CD4-positive, alpha-beta T cell treated with Interleukin-6 at 100 ng/mL for 8 hours (primary cell): ENCODE results near the gene TPSG1.
"Not testable (repeated sequence)": the region's sequence is repeated elsewhere in the genome, so short reads cannot be mapped to it uniquely, and the experiment has no call there.

Experiments
- DNase-seq: peaks from one replicate; pipeline ENCODE4 v3.0.0-alpha.2; 2020; ENCODE audit warnings: mixed read lengths, low spot score

Gene TPSG1

DNA sequence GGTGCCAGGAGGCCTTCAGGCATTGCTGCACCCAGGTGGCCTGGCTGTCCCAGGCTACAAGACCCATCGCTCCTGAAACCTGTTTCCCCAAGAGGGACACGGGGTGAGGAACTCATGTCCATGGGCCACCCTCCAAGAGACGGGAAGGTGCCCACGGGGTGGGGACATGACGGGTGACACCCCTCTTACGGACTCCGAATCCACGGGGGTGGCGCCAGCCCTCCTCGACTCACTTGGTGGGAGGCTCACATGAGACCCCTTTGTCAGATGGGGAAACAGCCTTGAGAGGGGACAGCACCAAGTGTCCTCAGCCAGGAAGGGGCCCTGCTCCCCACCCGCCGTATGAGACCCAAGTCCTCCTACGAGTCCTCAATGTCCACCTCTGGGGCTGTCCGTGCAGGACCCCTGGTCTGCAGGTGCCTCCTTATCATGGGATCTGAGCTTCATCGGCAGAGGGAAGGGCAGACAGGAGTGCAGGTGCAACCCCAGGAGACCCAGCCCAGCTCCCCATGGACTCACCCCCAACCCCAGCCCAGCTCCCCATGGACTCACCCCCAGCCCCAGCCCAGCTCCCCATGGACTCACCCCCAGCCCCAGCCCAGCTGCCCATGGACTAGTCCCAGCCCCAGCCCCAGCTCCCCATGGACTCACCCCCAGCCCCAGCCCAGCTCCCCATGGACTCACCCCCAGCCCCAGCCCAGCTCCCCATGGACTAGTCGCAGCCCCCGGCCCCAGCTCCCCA is 5.6 kb upstream of the TPSG1 start:
- not testable (repeated sequence) for DNase-seq

DNA sequence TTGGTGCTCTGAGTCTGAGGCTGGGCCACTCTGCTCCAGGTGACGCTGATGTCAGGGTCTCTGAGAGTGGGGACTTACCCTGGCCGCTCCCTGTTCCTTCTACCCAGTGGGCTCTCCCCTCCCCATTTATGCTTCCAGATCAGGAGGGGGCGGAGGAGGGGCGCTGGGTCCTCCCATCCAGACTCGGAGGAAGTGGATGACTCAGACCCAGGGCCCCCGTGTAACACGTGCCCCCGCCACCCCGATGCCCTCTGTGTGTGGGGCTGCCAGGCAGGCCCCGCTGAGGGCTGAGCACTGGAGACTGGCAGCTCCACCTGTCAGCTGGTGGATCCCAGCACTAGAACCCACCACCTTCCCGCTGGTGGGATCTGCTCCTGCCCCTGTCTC is 5.0 kb upstream of the TPSG1 start, which contains the start of gene TPSB2:
Gene TPSB2, minus strand, starts transcription at position 101 of the 387 bp plus-strand sequence. CDS start 233 bp downstream, outside the sequence.
- not testable (repeated sequence) for DNase-seq

DNA sequence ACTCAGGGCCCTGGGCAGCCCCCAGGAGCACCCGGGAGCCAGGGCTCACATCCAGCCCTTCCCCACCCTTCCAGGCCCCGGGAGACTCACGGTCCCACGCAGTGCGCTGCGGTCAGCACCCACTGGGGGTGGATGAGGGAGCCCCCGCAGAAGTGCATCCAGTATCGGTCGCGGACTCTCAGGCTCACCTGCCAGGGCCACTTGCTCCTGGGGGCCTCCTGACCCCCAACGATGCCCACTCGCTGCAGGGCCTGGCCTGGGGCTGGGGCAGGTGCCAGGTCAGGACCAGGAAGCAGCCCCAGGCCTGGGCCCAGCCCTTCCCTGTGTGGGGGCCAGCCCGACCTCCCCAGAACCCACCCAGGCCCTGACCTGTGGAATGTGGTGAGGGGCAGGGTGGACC is 4.4 kb upstream of the TPSG1 start:
- not testable (repeated sequence) for DNase-seq

DNA sequence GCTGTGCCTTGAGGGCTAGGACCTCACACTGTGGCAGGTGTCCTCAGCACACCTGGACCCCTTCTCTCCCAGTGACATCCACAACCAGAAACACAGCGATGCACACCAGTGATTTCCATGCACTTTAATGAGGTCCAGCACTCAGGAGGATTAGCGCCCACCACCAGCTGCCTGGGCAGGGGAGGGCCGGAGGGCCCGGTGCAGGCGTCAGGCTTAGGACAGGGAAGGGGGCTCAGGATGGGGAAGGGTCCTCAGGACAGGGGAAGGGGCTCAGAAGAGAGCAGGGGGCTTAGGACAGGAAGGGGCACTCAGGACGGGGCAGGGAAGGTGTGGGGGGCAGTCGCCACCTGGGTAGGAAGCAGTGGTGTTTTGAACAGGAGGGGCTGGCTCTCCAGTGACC is 3.2 kb upstream of the TPSG1 start:
- not testable (repeated sequence) for DNase-seq

DNA sequence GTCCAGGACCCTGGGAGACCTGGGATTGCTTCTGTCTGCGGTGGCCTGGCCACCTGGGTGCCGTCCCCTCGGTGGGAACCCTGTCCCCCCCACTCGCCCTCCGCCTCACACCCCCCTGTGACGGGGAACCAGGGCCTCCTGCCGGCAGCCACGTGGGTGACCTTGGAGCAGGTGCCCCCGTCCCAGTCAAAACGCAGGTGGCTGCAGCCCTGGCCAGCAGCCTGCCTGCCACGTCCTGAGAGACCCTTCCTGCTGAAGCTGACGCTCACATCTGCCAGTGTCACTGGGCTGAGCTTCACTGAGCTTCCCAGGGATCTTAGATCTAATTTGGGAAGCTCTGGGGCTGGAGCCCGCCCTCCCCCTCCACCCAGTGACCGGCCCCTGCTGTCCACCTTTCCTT is 1.6 kb upstream of the TPSG1 start:
- DNase-seq: not testable (repeated sequence)

DNA sequence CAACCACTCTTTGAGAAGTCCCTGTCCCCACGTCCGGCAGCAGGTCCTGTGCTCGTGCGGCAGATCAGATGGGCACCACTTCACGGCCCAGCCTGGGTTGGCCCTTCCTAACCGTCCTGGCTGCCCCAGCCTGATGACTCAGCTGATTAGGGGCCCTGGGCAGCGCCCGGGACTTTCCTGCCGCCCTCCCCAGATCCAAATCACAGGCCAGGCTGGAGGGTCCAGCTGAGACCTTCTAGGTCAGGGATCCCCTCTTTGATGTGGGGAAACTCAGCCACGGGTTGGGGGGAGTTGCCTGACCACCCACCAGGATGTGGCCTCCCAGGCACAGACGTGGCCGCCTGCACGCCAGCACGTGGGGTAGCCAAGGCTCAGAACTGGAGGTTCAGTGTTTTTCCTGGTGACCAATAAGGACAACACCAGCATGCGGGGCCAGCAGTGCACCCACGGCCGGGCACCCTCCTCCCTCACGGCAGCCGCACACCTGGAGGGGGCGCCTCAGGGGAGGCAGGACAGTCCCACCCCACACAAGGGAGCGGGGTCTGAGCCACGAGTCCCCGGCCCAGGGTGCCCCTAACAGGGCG is 752 bp upstream of the TPSG1 start:
- DNase-seq: not testable (repeated sequence)

DNA sequence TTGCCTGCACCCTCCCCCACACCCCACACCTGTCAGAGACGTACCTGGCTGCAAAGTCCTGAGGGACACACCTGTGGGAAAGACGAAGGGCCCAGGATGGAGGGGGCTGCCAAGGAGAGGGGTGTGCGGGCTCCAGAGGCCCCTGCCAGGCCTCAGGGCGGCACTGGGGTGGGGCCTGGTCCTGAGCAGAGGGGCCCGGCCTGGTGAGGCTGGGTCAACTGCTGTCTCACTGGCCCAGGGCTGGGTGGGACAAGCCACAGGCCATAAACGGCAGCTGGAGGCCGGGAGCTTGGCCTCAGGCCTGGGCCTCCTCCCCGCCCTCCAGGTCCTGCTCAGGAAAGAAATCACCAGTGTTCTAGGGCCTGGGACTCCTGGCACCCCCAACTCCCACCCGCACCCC is 510 bp downstream of the TPSG1 start:
- no peak for DNase-seq

DNA sequence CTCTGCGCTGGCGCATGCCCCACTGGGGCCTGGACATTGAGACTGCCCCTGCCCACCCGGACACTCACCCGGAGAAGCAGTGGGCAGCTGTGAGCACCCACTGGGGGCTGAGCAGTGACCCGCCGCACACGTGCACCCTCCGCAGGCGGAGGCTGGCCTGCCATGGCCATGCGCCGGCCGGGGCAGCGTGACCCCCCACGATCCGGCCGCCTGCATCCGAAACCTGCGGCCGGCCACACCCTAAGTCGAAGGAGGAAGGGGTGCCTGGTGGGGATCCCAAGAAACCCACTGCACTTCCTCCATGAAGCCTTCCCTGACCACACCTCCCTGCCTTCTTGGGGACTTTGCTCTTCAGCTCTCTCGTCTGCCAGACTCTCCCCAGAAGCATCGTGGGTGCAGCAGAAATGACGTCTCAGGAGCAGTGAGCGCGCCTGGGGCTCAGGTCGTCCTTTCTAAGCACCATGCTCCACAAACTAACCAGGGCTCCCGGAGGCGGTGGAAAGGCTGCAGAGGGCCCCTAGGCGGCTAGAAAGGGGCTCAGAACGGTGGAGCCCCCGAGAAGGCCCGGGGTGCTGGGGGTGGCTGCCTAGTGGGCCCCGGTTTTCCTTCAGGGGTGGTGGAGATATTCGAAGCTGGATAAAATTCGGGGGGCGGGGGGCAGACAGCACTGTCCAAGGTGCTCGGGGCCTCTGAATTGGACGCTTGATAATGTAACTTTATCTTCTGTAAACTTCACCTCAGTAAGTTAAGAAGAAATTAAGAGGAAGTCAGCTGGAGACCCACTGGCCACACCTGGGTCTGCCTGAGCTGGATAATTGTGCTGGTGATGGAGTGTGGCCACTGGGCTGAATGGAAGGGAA is 1.5 kb downstream of the TPSG1 start:
- no peak for DNase-seq

DNA sequence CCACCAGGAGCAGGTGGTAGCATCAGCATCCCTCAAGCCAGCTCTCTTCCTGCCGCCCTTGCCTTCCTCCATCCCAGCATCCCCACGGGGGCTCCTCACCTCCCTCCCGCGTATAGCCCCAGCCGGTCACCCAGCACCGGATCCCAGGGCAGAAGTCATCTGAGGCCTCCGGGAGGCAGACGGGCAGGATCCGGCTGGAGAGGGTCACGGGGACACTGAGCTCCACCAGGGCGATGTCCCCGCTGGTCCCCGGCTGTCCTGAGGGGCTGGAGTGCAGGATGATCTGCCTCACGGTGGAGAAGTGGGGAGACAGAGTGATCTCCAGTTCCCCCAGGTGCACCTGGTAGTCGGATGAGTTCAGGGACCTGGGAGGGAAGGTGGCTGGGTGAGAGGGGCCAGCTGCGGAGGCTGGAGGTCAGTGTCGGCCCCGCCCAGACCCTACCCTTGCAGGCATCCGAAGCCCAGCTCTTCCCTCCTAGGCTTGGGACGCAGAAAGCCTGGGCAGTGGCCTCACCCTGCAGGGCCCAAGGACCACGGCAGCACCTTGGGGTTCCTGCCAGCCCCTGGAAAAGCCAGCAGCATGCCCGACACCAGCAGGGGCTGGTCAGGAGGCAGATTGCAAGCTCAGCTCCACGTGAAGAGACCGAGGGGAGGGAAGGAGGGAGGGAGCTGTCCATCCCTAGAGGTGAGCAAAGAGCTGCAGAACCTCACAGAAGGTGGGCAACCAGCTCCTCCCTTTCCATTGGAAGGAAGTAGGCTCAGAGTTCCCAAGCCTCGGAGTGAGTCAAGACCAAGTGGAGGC is 2.3 kb downstream of the TPSG1 start:
- DNase-seq: no peak

DNA sequence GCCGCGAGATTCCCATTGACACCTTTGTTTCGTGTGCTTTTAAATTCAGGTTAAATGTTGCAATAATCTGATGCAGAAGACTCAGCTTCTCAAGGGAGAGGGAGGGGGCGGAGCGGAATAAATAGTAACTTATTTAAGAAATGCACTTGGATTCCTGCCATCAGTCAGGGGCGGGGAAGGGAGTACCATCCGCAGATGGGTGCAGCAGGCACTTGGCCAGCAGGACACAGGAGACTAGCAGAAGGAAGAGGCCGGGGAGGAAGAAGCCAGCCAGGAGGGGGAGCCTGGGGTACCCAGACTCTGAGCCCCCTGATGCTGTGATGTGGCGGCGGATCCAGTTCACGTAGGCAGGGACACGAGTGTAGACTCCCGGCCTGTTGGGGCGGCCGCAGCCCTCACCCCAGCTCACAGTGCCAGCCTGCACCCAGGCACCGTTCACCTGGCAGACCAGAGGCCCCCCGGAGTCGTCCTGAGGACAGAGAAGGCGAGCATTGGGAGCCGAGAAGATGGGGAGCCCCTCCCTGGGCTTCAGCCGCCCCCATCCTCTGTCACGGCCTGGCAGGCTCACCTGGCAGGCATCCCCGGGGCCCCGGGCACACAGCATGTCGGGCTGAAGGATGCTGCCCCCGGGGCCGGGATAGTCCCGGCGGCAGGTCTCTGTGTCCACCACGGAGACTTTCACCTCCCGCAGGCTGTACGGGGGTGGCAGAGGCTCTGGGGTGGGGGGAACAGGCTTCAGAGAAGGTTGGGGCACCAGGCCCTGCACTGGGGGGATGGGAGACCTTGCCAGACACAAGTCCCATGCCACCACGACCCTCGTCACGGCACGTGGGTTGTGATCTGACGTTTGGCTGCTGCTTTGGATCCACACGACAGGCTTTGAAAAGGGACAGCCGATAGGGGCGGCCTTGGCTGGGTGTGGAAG is 3.2 kb downstream of the TPSG1 start:
- no peak for DNase-seq

DNA sequence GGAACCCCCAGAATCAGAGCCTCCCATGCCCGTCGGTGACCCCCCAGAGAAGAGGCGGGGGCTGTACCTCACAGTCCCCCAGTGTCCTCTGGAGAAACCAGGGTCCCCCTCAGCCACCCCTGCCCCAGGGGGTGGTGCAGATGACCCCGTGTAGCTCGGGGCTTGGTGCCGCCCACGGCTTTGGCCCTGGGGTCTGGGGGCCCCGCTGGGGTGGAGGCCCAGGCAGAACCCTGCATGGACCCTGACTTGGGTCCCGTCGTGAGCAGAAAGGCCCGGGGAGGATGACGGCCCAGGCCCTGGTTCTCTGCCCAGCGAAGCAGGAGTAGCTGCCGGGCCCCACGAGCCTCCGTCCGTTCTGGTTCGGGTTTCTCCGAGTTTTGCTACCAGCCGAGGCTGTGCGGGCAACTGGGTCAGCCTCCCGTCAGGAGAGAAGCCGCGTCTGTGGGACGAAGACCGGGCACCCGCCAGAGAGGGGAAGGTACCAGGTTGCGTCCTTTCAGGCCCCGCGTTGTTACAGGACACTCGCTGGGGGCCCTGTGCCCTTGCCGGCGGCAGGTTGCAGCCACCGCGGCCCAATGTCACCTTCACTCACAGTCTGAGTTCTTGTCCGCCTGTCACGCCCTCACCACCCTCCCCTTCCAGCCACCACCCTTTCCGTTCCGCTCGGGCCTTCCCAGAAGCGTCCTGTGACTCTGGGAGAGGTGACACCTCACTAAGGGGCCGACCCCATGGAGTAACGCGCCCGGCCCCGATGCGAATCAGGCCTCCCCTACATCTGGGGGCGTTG is 4.0 kb downstream of the TPSG1 start:
- DNase-seq: no peak

DNA sequence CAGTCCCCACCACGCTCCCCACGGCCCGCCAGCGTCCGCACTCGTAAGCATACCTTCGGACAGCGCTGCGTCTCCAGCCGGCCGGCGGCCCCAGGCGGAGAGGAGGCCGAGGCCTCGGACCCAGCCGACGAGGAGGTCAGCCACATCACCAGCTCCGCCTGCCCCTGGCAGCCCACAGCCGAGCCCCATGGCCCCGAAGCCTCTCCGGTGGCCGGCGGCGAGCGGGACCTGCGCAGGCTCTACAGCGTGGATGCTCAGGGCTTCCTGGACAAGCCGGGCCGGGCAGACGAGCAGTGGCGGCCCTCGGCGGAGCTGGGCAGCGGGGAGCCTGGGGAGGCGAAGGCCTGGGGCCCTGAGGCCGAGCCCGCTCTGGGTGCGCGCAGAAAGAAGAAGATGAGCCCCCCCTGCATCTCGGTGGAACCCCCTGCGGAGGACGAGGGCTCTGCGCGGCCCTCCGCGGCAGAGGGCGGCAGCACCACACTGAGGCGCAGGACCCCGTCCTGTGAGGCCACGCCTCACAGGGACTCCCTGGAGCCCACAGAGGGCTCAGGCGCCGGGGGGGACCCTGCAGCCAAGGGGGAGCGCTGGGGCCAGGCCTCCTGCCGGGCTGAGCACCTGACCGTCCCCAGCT is 4.9 kb downstream of the TPSG1 start:
- no peak for DNase-seq

DNA sequence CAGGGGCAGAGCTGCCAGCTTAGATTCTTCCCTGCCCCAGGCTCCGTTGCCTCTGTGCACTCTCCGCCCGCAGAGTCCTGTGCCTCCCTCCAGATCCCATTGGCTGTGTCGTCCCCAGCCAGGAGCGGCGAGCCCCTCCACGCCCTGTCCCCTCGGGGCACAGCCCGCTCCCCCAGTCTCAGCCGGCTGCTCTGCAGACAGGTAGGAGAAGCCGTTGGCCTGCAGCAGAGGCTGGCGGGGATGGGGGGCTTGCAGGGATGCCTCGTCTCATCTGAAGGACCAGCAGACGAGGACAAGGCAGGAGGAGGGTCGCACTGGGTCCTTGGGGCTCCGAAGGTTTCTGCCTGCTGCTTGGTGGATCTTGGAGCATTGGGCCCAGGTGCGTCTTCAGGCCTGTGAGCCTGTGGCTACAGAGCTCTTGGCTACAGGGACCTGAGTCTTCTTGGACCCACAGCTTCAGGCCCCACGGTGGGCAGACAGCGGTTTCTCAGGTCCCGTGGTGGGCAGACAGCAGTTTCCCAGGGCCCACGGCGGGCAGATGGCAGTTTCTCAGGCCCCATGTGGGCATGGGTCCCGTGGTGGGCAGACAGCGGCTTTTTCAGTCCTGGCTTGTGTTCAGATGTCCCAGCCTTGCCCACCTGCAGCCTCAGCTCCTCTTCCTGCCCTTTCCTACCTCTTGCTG is 6.0 kb downstream of the TPSG1 start:
- no peak for DNase-seq

DNA sequence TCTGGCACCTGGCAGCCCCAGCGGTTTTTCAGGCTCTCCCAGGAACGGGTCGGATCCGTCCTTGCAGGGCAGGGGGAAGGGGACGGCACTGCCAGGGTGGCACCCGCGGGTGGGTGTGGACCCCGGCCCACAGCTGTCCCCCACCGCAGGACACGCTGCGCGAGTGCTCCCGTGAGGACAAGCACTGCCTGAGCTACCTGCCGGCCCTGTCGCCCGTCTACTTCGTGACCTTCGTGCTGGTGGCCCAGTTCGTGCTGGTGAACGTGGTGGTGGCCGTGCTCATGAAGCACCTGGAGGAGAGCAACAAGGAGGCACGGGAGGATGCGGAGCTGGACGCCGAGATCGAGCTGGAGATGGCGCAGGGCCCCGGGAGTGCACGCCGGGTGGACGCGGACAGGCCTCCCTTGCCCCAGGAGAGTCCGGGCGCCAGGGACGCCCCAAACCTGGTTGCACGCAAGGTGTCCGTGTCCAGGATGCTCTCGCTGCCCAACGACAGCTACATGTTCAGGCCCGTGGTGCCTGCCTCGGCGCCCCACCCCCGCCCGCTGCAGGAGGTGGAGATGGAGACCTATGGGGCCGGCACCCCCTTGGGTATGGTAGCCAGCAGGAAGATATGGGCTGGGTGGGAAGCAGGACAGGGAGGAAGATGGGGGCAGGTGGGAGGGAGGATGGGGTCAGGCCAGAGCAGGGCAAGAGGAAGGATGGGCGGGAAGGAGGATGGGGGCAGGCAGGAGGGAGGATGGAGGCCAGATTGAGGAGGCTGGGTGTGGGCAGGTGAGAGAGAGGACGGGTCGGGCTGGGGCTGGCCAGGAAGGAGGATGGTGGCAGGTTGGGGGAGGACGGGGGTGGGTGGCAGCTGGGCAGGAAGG is 6.8 kb downstream of the TPSG1 start:
- DNase-seq: no peak

DNA sequence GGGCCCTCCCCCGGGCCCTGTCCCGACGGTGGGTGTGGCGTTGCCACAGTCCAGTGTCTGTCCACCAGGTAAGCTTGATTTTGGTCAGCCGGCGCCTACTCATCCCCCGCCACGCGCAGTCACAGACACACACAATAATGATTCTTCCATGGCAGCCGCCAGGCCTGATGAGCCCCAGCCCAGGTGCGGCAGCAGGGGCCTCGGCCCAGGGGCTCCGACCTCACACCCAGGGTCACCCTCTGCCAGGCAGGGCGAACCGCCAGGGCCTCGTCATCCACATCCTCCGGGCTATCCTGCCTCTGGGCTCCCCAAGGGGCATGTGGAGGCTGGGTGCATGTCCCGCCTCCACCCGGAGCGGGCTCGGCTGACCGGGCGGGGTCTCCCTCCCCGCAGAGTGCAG is 7.5 kb downstream of the TPSG1 start:
- DNase-seq: no peak

DNA sequence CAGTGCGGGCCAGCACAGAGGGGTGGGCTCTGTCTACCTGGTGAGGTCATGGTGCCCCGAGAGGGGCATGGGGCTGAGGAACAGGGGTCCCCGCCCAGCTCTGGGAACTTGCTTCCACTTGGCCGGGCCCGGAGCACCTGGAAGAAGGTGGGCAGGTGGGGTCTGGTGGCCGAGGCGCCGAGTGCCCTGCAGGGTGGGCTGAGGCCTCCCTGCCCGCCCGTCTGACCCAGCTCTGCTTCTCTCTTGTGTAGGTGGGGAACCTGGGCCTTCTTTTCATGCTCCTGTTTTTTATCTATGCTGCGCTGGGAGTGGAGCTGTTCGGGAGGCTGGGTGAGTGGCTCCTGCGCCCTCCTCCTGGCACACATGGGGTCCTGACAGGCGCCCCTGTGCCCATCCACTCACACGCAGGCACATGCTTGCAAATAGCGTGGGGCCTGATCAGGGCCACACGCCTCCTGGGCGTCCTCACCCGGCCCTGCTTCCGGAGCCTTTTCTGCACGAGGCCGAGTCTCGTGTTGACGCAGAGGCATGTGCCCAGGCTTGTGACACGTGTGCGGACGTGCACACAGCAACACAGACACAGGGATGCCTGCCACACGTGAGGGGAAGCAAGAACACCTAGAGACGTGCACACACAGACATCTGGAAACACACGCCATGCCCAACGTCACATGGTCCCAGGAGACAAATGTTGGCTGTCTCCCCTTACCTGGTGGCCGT is 8.2 kb downstream of the TPSG1 start:
- no peak for DNase-seq

DNA sequence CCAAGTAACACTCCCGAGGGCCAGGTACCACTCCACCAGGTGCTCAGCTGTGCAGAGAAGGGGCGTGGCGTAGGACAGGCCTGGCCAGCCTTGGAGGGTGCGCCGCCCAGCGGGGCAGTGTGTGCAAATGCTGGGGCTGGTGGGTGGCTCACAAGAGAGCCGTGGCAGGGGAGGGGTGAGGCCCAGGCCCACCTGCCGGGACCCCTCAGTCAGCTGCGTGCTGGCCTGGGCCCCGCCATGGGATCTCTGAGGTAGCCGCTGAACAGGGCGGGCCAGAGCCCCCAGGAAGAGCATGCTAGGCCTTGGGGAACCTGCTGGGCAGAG is 8.8 kb downstream of the TPSG1 start:
- DNase-seq: no peak
